ENCODE data around the gene CREBBP.
"Not testable (repeated sequence)": the region's sequence is repeated elsewhere in the genome, so short reads cannot be mapped to it uniquely, and the experiment has no call there.

CREBBP gene

GRCh38 chr16:3731126-3731935, 149.2 kb downstream of the CREBBP start:
- DNase-seq: no peak

- no peak for DNase-seq
These were observed 150.1 kb downstream of the CREBBP start for GRCh38 chr16:3730161-3731125.

- DNase-seq: no peak
These were observed 151.1 kb downstream of the CREBBP start for GRCh38 chr16:3729161-3730112.

GRCh38 chr16:3728424-3729160, 151.9 kb downstream of the CREBBP start:
- DNase-seq: no peak

GRCh38 chr16:3727806-3728381, 152.6 kb downstream of the CREBBP start:
- DNase-seq: no peak

- no peak for DNase-seq
These were observed 154.4 kb downstream of the CREBBP start for GRCh38 chr16:3726021-3726687.

- no peak for DNase-seq
These were observed 155.2 kb downstream of the CREBBP start for GRCh38 chr16:3725276-3725675.

- DNase-seq: no peak
These were observed 158.0 kb downstream of the CREBBP start for GRCh38 chr16:3722508-3722907.

- no peak for DNase-seq
These were observed 160.1 kb downstream of the CREBBP start for GRCh38 chr16:3720418-3720817.

- DNase-seq: no peak
These were observed 161.9 kb downstream of the CREBBP start for GRCh38 chr16:3718628-3719027.

GRCh38 chr16:3718019-3718391, 162.5 kb downstream of the CREBBP start:
- no peak for DNase-seq

GRCh38 chr16:3717235-3718018, 163.1 kb downstream of the CREBBP start, which contains the start of gene TRAP1:
TRAP1 (minus strand) TSS chr16:3717524; CDS start chr16:3717508, 16 bp downstream.
- DNase-seq: peak; percentile 90

GRCh38 chr16:3716831-3717234, 163.7 kb downstream of the CREBBP start:
- DNase-seq: peak; percentile 40

- DNase-seq: no peak
These were observed 165.1 kb downstream of the CREBBP start for GRCh38 chr16:3715430-3715829.

- not testable (repeated sequence) for DNase-seq
These were observed 166.1 kb downstream of the CREBBP start for GRCh38 chr16:3714378-3714777.

GRCh38 chr16:3713587-3714242, 166.8 kb downstream of the CREBBP start:
- DNase-seq: no peak

- no peak for DNase-seq
These were observed 167.6 kb downstream of the CREBBP start for GRCh38 chr16:3712861-3713372.

- DNase-seq: no peak
These were observed 174.1 kb downstream of the CREBBP start for GRCh38 chr16:3706253-3707012.

Data from stimulated activated CD4-positive, alpha-beta T cell treated with anti-CD3 and anti-CD28 coated beads, Interleukin-4, amount 100 ng/mL, for 24 hours (primary cell).